GM18505 (cell line): ENCODE measurements around the gene MGAT3.
A peak's percentile ranks its signal among the peaks of the same experiment; 100 is the strongest.

Source experiments
- ATAC-seq: cut with Tn5 transposase; IDR thresholded peaks from one replicate; pipeline ENCODE4 v1.9.1; 2021; ENCODE audit not compliant: unreplicated experiment
- POLR2A ChIP-seq: IDR thresholded peaks from 4 replicates; pipeline ENCODE4 v1.6.1; 2011; ENCODE audit warnings: borderline replicate concordance; ENCODE audit not compliant: insufficient read depth, insufficient read length; ENCODE audit errors: extremely low read depth

The MGAT3 gene

GRCh38 chr22:39528681-39529486 is 72.1 kb downstream of the MGAT3 start:
- ATAC-seq: peak; percentile 28
- no peak for TF ChIP-seq POLR2A

- no peak for TF ChIP-seq POLR2A
- no peak for ATAC-seq
Measured at GRCh38 chr22:39529487-39529851, 72.7 kb downstream of the MGAT3 start.

GRCh38 chr22:39530116-39530515 is 73.3 kb downstream of the MGAT3 start:
- no peak for ATAC-seq
- no peak for TF ChIP-seq POLR2A

- TF ChIP-seq POLR2A: no peak
- ATAC-seq: no peak
Measured at GRCh38 chr22:39530692-39531331, 74.0 kb downstream of the MGAT3 start.

GRCh38 chr22:39532215-39533073 is 75.6 kb downstream of the MGAT3 start, which contains the start of gene RPS19BP1:
TSS of gene RPS19BP1 (minus strand) at chr22:39532748. CDS start at chr22:39532738, 10 bp downstream.
- peak; percentile 98 for TF ChIP-seq POLR2A
- ATAC-seq: peak; percentile 67

GRCh38 chr22:39534092-39534506 is 77.3 kb downstream of the MGAT3 start:
- no peak for TF ChIP-seq POLR2A
- ATAC-seq: no peak

- ATAC-seq: no peak
- TF ChIP-seq POLR2A: no peak
Measured at GRCh38 chr22:39534591-39535356, 78.0 kb downstream of the MGAT3 start.

GRCh38 chr22:39535357-39535725 is 78.5 kb downstream of the MGAT3 start:
- no peak for TF ChIP-seq POLR2A
- ATAC-seq: no peak

- no peak for ATAC-seq
- TF ChIP-seq POLR2A: no peak
Measured at GRCh38 chr22:39535831-39536449, 79.1 kb downstream of the MGAT3 start.

- no peak for TF ChIP-seq POLR2A
- no peak for ATAC-seq
Measured at GRCh38 chr22:39536711-39537110, 79.9 kb downstream of the MGAT3 start.

- no peak for ATAC-seq
- TF ChIP-seq POLR2A: no peak
Measured at GRCh38 chr22:39537975-39538374, 81.2 kb downstream of the MGAT3 start.
